ENCODE results near the gene KRTAP13-1.

- TF ChIP-seq, protein P1, sequence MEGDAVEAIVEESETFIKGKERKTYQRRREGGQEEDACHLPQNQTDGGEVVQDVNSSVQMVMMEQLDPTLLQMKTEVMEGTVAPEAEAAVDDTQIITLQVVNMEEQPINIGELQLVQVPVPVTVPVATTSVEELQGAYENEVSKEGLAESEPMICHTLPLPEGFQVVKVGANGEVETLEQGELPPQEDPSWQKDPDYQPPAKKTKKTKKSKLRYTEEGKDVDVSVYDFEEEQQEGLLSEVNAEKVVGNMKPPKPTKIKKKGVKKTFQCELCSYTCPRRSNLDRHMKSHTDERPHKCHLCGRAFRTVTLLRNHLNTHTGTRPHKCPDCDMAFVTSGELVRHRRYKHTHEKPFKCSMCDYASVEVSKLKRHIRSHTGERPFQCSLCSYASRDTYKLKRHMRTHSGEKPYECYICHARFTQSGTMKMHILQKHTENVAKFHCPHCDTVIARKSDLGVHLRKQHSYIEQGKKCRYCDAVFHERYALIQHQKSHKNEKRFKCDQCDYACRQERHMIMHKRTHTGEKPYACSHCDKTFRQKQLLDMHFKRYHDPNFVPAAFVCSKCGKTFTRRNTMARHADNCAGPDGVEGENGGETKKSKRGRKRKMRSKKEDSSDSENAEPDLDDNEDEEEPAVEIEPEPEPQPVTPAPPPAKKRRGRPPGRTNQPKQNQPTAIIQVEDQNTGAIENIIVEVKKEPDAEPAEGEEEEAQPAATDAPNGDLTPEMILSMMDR (IDR thresholded peaks at IDR 0.05), result no peak
- TF ChIP-seq EZH2 (IDR thresholded peaks at IDR 0.05), result no peak
- no peak for TF ChIP-seq EZH2phosphoT487 (IDR thresholded peaks at IDR 0.05)
Observed at GRCh38 chr21:30354308-30355005, 41.4 kb upstream of the KRTAP13-1 start.

All from neural progenitor cell (in vitro differentiated cells).